ENCODE measurements around the gene NPLOC4.

GRCh38 chr17:81546906-81547613 is 89.9 kb downstream of the NPLOC4 start:
- TF ChIP-seq, protein P1, sequence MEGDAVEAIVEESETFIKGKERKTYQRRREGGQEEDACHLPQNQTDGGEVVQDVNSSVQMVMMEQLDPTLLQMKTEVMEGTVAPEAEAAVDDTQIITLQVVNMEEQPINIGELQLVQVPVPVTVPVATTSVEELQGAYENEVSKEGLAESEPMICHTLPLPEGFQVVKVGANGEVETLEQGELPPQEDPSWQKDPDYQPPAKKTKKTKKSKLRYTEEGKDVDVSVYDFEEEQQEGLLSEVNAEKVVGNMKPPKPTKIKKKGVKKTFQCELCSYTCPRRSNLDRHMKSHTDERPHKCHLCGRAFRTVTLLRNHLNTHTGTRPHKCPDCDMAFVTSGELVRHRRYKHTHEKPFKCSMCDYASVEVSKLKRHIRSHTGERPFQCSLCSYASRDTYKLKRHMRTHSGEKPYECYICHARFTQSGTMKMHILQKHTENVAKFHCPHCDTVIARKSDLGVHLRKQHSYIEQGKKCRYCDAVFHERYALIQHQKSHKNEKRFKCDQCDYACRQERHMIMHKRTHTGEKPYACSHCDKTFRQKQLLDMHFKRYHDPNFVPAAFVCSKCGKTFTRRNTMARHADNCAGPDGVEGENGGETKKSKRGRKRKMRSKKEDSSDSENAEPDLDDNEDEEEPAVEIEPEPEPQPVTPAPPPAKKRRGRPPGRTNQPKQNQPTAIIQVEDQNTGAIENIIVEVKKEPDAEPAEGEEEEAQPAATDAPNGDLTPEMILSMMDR (IDR thresholded peaks at IDR 0.05; ENCODE audit: insufficient read depth, low read length, poor library complexity, severe bottlenecking), result no peak
- no peak for TF ChIP-seq EZH2phosphoT487 (conservative IDR thresholded peaks at IDR 0.05; ENCODE audit: low read length)
